Myocyte (in vitro differentiated cells): Measurements from ENCODE around the gene GLB1L2. TPM values are rescaled to one million over a fixed set of nuclear protein-coding genes. Genes with fewer than 3 reads are reported as not detected.
A peak's percentile ranks its signal among the peaks of the same experiment; 100 is the strongest.
"Not testable (repeated sequence)": the region's sequence is repeated elsewhere in the genome, so short reads cannot be mapped to it uniquely, and the experiment has no call there.

Experiments
- DNase-seq: peaks from one replicate; pipeline ENCODE4 v3.0.0-alpha.2; 2012; ENCODE audit warnings: low read depth
- total RNA-seq: library from RNA; depleted of rRNA; stranded (reverse); fragments of >200 nt; gene quantifications from 2 replicates; pipeline ENCODE4 v1.2.3, GENCODE V29; 2014

GLB1L2 gene
- total RNA-seq, 1 donor from 2014 or later: not detected

DNA sequence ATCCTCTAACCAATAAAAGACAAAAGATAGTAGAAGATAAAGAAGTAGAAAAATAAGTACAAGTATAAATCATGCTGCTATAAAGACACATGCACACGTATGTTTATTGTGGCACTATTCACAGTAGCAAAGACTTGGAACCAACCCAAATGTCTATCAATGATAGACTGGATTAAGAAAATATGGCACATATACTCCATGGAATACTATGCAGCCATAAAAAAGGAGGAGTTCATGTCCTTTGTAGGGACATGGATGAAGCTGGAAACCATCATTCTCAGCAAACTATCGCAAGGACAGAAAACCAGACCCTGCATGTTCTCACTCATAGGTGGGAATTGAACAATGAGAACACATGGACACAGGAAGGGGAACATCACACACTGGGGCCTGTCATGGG lies 10.4 kb upstream of the GLB1L2 start:
- DNase-seq: not testable (repeated sequence)

DNA sequence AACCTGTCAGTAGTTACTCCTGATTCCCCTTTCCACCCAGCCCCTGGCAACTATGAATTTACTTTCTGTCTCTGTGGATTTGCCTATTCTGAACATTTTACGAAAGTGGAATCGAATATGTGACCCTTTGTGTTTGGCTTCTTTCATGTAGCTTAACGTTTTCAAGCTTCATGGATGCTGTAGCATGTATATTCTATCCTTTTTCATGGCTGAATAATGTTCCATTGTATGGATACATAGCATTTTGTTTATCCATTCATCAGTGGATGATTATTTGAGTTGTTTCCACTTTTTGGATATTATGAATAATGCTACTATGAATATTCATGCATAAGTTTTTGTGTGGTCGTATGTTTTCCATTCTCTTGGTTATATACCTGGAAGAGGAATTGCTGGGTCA lies 9.2 kb upstream of the GLB1L2 start:
- no peak for DNase-seq

DNA sequence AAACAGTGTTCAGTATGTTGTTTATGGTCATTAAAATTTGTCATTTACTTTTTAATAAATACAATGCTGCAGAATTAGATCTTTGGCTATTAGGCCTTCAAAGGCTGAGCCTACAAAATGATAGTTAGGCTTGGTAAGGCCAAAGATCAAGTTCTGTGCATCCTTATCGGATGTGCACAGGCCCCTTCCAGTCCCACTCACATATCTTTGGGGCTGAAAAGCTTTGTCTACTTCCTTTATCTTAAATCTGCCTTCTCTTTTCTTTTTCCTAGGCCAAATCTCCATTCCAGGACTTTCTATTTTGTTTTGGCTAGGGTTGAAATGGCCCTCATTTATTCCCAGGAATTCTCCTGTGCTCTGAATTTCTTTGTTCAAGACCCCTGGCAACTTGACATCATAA lies 3.4 kb upstream of the GLB1L2 start:
- DNase-seq: no peak

DNA sequence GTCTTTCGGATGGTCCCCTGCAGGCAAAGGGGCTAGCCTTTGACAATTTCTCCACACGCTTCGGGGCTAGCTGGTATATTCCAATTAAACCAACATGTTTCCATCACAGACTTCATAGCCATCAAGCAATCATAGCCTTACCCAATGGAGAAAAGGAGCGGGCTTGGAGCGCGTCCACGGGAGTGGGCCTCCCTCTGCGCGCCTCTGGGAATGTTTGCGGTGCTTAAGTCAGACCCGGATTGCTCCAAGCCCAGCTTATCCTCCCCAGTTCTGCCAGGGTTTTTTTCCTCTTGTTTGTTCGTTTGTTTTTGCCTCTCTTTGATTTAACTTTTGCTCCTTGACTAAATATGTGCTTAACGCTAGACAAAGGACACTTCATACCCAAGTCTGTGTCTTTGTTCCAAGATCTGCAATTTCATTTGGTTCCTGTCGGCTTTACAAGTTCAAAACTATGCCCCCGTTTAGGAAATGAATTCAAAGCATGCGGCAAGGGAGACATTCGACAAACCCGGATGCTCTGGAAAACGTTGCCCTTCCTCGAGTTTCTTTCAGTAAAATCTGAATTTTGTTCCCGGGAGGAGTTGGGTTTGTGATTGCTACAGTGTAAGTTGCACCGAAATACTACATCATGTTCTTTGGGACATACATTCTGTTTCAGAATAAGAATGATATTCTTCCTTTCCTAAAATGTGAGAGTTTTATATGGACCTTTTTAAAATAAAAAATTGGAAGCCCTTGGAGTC lies 1.0 kb upstream of the GLB1L2 start:
- no peak for DNase-seq

DNA sequence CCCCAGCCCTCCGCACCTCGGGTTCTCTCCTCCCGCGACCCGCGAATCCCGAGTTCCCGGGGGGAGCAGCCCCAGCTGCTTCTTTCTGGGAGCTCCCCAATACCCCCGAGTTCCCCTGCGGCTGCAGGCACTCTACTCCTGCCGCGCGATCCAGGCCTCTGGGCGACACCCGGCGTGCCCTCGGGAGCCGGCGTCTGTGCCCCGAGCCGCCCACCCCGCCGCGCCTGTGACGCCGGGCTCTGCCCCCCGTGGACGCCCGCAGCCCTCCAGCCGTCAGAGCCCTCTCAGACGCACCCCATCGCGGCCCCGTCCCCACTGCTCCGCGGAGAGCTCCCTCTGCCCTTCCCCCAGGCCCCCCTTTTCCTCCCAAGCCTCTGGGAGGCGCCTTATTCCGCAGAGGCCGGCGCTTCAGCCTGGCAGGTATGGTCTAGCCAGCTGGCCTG lies 422 bp downstream of the GLB1L2 start:
- DNase-seq: no peak

DNA sequence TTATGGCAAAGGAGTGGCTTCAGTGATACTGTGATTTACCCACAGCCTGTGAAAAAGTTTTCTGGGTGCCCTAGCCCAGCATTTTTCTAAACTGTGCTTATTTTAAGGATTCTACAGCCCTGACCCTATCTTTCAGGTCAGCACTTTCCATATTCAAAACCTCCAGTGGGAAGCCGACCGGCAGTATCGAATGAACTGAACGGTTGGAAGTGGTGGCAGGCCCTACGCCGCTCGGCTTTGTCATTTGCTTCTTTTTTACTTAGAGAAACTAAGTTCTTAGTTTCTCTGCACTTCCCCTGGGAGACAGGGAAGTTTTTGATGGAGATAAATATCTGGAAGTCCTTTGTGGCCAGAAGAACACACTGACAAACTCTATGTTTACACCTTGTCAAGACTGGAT lies 994 bp downstream of the GLB1L2 start:
- no peak for DNase-seq

DNA sequence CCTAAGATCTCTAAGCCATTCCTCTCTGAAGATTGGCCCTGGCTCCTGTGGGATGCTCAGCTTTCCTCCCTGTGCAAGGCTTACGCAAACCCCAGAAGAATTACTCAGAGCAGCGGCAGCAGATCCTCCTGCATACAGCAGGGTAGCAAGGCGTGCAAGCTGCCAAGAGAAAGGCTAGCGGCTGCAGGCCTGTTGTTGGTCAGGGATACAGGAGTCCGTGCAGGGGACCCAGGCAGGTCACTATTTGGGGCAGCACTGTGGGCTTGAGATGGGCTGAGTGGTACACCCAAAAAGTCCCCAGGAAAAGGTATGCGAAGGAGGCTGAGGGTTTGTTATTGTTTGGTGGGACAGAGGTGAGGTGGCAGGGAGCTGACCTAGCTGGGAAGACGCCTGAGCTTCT lies 1.5 kb downstream of the GLB1L2 start:
- DNase-seq: no peak

DNA sequence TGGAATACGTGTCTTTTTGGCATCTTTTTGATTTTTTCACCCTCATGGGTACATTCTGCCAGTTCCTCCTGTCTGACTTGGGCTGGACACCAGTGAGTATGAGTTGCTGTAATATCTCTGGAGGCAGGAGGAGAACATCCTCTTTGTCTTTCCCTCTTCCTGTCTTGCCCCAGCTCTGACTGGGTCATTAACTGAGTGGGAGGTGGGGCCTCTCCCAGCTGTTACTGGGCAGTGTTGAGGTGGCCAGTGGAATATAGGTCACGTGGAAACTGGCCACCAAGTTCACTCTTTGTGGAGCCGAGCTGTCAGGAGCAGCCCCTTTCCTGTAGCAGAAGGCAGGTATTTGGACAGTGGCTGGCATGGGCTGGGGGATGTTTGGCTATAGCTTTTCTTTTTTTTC lies 2.2 kb downstream of the GLB1L2 start:
- DNase-seq: no peak

DNA sequence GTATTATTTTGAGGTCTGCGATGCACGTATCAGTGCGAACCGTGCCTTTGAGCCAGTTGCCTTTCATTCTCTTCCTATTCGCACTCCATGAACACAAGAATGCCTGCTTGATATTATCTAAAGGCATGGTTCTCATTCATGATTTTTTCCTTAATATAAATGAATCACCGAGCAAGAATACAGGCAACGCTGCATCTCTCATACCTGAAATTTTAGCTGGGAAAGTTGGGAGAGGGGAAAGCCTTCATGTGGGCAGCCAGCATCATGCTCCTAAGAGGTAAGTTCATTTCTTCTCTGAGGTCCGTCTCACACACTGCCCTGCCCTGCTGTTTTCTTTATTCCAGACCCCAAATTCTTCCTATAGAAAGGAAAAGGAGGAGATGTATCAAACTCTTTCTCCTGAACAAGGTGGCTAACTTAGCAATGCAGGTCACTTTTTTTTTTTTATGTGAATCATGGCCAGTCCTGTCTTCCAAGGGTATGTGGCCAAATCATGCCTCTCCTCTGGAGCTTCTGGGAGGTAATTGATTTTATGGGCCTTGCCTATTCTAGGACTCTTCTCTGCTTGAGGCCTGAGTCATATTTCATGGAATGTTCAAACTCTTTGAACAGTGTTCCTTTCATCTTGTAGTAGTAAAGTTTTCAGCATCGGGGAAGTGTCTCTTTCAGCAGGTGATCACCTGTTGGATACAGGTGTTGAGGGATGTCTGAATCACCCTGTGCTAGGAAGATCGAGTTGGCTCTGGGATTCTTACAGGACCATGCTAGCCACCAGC lies 3.2 kb downstream of the GLB1L2 start:
- DNase-seq: no peak

DNA sequence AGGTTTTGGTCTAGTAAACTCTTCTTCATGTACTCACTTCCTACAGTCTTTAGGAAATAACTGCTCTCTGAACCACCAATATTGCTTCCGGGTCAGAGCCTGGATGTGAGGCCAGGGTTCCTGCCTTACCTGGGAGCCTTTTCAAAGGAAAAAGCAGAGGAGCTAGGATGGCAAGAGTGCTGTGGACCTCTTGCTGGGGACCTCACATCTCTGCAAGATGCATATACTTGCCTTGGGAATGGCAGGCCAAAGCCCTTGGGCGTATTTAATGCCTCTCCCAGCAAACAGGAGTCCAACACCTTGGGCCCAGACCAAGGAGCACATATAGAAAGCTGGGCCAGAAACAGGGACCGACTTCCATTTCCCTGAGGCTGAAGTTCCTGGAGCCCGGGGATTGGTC lies 5.3 kb downstream of the GLB1L2 start:
- no peak for DNase-seq

DNA sequence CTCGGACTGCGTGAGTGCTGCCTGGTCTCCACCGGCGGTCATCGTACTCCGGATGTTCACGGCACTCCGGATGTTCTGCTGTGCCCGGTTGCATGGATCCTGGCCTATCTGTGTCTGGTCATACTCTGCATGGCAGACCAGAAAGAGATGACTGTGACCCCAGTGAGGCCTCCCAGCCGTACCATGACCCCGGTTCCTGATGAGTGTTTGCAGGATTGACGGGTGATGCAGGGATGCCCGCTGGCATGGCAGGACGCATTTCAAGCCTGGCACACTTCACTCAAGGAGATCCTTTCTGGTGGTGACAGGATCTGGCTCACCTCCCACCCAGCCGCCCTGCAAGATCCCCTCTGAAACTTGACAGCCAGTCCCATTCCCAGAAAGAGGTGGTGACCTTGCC lies 6.3 kb downstream of the GLB1L2 start:
- no peak for DNase-seq

DNA sequence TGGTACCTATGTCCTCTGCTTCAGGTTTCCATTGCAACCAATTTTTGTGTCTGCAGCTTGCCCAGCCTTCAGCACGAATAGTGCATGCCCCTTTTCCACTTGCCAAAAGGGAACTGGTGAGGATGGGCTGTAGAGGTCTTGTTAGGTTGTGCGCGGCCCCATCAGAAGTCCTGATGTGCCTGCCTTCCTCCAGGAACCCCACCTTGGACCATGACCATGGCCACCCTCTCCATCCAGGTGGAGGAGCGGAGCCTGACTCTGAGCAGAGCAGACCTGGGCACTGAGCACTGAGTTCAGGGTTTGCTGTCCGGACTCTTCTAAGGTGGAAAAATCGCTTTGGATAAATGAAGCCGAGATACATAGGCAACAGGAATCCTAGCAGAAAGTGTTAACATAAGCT lies 6.9 kb downstream of the GLB1L2 start:
- DNase-seq: no peak

DNA sequence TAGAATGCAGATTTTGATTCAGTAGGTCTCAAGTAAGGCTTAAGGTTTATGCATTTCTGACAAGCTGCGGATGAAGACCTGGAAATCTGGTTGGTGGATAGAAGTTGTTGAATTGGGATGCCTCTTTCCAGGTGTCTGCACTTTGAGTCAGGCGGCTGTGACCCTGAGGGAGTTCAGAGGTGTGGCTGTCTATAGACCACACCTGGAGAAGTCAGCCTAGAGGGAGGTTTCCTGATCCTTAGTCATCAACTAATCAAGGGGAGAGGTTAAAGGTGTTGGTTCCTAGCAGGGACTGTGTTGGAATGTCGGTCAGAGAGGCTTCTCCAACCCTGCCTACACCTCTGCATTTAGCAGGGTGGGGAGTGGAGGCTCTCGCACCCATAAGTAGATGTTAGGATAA lies 8.0 kb downstream of the GLB1L2 start:
- no peak for DNase-seq

DNA sequence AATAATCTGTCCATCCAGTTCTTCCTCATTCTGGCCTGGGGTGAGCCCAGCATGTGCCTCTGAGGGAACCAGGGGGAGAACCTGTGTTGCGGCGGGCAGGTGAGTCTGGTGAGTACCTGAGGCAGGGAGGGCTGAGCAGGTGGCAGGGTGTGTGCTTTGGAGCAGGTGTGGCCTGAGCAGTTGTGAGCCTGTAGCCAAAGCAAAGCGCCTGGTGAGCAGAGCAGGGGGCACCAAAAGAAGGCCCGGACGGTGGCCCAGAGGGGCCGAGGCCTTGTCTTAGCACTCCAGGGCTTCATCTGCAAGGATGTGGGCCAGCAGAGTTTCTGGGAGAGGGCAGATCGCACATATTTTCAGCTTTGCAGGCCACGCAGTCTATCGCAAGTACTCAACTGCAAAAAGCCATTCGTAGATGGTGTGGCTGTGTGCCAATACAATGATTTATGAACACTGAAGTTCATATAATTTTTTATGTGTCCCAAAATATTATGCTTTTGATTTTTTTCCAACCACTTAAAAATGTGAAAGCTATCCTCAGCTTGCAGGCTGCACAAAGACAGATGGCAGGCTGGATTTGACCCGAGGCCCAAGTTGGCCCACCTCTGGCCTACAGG lies 8.7 kb downstream of the GLB1L2 start:
- DNase-seq: no peak

DNA sequence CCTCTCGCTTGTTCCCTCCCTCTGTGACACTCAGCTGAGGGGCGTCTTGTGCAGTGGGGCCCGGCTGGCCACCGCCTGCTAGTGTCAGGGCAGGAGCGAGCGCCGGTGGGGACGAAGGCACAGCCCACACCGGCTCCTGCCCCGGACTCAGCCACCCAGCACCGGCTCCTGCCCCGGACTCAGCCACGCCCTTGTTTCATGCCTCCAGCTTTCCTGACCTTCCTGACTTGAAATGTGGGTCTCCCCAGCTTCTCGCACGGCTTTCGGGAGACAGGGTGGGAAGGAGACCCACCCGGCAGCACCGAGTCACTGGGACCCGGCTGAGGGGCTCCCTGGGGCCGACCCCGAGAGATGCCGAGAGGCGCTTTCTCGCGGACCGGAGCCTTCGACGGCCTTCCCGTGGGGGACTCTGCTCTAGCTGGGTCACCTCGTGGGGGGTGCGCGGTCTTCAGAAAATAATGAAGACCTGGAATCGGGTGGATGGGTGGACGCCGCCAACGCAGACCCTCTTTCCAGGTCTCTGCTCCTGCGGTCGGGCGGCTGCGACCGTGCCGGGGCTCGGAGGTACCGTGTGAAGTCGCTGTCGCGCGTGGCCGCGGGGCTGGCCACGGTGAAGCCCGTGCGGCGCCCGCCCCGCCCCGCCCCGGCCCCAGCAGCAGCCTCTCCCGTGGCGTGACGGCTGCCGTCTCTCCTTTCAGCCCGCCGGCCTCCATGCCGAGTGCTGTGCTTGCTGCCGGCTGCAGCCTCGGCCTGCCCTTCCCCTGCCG lies 10.2 kb downstream of the GLB1L2 start:
- no peak for DNase-seq

DNA sequence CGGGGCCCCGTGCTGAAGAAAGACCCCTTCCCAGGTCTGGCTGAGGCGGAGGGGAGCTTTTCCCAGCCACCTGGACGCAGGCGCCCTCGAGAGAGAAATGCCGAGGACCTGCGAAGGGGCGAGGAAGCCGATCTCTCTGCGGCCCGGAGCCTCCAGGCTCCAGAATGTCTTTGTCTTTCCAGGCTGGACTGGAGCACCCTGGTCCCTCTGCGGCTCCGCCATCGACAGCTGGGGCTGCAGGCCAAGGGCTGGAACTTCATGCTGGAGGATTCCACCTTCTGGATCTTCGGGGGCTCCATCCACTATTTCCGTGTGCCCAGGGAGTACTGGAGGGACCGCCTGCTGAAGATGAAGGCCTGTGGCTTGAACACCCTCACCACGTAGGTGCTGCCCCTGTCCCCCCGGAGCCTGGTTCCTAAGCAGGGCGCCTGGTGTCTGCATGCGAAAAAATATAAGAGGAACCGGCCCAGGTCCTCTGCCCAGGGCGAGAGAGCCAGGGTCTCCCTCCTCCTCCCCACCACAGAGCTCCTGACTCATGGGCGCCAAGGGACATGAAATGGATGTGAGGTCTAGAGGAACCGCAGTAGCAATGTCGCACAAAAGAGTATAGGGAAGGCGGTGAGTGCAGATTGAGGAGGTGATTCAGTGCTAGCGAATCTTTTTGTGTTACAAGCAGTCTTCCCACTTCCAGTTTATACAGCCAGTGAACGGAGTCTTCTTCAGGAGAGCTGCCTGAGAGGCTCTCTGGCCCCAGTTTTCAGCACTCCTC lies 11.0 kb downstream of the GLB1L2 start:
- DNase-seq: no peak

DNA sequence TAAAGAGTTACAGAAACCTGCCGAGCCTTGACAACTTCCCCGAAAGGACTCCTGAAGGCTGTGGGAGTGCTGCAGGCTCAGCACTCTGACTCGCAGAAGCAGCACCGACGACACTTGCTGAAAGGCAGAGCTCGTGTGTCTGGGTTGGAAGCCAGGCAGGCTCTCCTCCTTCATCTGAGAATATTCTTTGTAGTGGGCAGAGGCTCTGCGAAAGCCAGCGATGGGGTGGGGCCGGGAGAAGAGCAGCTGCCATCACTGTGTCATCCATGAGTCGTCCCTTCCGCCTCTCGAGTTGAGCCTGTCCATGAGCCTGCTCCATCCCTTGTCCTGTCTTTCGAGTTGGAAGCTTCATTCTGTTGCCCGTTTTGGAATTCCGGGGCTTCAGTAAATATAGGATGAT lies 11.9 kb downstream of the GLB1L2 start:
- DNase-seq: peak; percentile 1

DNA sequence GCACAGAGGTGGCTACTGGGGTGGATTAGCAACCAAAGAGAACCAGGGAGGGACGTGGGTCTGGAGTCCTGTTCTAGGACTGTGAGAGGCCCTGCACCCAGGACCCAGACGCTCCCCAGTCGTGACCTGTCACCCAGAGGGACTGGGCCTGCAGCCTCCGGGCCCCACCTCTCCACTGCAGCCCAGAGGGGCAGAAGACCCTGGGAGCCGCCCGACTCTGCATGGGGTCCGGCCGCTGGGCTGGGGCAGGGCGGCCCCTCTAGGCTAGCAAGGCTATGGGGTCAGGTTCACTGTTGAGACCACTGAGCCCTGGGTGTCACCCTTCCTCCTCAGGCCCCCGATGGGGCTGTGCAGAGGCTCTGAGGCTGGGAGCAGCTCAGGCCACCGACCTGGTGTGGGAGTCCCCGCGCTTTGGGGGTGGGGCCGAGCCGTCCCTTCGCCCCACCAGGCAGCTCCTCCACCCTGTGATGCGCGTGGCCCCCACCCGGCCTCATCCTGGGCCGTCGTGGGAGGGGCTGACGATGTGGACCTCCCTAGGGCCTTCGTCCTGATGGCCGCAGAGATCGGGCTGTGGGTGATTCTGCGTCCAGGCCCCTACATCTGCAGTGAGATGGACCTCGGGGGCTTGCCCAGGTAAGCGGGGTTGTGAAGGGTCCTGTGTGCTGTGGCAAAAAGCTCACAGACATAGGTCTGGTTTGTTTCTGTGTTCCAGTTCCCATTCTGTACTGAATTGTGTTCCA lies 12.9 kb downstream of the GLB1L2 start:
- DNase-seq: not testable (repeated sequence)

DNA sequence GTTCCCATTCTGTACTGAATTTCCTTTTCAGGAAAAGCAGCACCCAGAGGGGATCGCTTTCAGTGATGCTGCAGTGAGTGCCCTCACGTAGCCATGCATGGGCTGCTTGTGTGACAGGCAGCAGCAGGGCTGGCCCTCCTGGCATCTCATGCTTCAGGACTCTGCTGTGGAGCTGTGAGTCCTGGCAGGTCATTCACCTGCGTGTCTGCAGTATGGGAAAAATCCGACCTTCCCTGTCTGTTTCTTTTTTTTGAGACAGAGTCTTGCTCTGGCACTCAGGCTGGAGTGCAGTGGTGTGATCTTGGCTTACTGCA lies 13.4 kb downstream of the GLB1L2 start:
- no peak for DNase-seq
